Endometrial microvascular endothelial cells (primary cell): Measurements from ENCODE around the gene RNF227. TPM values are rescaled to one million over a fixed set of nuclear protein-coding genes. Genes with fewer than 3 reads are reported as not detected.

Experiments
- in situ Hi-C: cut with HindIII; loops from 2 replicates; pipeline ENCODE4 v1.10.0; 2017; ENCODE audit warnings: low sequenced_read_pairs, low pct_unique_long_range_greater_than_20kb; ENCODE audit errors: inconsistent ontology term
- total RNA-seq: library from RNA; depleted of rRNA; stranded (reverse); fragments of >200 nt; gene quantifications from one replicate; pipeline ENCODE4 v1.2.3, GENCODE V29; 2015; ENCODE audit errors: inconsistent ontology term

RNF227 gene
- total RNA-seq, 1 donor from 2014 or later, result not detected

DNA sequence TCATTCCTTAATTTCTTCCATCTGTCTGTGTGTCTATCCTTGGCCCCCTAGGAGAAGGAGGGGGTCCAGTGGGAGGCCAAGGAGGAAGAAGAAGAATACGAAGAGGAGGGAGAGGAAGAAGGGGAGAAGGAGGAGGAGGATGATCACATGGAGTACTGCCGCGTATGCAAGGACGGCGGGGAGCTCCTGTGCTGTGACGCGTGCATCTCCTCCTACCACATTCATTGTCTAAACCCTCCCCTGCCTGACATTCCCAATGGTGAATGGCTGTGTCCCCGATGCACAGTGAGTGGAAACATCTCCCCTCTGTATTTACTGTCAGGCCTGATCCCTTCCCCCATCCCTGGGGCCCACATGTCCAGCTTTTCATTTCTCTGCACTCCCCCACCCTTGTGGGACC, 21.2 kb downstream of the RNF227 start:
- in situ Hi-C loops, result no loop called here

- in situ Hi-C loops, result no loop called here
Observed at GRCh38 chr17:7894226-7894625, 21.9 kb downstream of the RNF227 start.

- in situ Hi-C loops, result no loop called here
Observed at GRCh38 chr17:7893187-7893880, 22.8 kb downstream of the RNF227 start.

- in situ Hi-C loops, result no loop called here
Observed at GRCh38 chr17:7889166-7889955, 26.7 kb downstream of the RNF227 start.

DNA sequence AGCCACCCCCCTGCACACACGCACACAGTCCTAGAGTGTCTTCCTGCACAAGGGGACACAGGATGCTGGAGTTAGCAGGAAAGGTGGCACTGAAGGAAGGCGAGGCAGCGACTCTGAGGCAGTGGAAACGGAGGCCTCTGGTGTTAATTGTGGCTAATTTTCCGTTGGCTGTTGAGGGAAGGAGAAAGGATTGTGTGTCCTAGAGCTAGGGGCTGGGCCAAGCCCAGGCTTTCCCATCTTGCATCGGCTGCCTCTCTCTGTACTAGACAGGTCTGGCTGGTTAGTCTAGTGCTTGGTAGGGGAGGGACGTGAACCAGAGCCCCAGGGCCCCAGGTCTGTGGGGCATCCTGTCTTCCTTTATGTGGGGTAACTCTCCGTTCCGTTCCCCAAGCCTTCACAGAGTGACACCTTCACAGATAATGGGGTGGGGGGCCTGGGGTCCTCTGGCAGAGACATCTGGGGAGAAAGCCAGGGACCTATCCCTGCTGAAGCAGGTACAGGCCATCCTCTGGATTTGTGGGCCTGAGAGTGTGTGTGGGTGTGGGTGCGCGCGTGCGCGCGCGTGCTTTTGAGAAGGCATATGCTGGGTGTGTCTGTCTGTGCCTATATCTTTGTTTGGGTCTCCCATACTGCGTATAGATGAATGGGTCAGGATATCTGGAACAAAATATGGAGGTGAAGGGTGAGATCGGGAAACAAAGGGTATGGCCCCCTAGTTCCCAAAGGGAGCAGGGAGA, 27.7 kb downstream of the RNF227 start, which contains the start of gene CHD3:
Gene CHD3 (plus strand): TSS at position 606 of the 737 bp plus-strand sequence. CDS start 212 bp downstream, outside the sequence.
- in situ Hi-C loops, result no loop called here

- in situ Hi-C loops, result no loop called here
Observed at GRCh38 chr17:7887482-7888183, 28.5 kb downstream of the RNF227 start.

DNA sequence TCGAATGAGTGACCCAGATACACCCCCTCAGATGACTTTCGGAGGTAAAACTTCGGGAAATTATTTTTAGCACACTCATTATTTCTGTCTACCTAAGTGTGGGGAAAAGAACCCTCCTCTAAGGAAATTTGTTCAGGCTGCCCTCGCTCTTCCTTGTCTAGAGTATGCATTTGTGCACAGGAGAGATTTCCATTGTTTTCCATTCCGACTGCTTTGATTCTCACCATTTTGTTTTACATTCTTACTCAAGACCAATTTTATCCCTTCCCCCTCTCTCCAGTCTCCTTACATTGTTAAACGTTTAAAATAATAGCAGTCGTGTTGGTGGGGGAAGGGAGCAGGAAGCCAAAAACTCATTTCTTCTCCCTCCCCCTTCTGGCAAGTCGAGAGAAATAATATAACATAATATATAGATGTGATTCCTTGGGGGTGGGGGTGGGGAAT, 29.0 kb downstream of the RNF227 start:
- in situ Hi-C loops, result no loop called here

- in situ Hi-C loops, result no loop called here
Observed at GRCh38 chr17:7886227-7887037, 29.7 kb downstream of the RNF227 start.

DNA sequence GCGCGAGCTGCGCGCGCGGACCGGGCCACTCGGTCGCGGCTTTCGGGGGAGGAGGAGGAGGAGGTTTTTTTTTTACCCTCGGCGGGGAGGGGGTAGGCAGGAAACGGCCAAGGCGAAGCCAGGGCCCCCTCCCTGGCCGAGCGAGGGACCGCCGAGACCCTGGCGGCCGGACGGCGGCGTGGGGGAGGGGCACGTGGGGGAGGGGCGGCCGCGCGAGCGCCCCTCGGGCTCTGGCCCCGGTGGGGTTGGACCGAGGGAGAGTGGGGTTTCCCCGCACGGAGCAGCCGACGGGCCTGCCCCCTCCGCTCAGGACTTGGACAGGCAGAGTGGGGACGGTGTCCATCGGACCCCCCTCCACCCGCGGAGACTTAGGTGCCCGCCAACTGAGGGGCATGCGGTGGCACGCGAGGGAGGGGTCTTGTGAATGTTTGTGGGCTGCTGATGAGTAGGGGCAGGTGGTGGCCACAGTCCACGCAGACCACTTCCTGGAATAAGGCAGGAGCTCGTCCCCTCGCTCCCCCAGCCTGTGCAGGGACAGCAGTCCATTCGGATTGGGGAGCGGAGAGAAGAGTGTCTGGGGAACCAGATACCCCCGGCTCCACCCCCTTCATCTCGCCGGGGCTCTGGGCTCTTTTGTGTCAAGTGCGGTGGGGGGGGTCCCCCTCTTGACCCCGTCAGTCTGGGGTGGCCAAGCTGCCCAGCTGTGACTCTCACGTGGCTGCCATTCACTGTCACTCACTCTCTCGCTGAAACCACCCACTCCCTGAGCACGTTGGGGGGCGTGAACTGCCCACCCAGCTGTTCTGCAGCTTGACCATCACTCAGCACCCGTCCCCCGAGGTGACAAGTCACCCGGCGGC, 30.5 kb downstream of the RNF227 start:
- in situ Hi-C loops, result no loop called here

GRCh38 chr17:7884581-7885366, 31.3 kb downstream of the RNF227 start:
- in situ Hi-C loops, result no loop called here

DNA sequence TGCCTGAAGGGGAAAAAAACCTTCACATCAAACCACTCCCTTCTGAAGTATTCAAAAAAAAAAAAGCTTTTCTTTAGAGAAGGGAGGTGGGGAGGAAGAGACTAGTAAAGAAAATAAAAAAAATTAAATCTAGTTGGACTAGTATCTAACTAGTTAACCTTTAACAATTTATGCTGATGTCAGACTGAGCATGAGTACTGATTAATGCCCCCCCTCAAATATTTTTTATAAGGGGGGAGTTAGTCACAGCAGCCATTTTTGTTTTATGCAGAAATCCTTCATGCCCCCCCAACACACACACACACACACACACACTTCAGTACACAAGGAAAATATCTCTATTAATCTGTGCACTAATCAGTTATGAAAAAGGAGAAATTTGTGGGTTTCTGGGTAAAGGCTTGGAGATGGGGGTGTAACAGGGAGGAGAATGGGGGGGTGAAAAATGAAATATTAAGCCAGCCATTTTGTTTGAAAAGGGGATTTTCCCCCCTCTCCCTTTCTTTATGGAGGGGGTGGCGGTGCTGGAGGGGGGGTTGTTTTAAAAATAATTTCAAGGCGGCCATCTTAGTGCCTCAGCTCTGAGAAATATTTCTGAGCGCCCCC, 32.2 kb downstream of the RNF227 start:
- in situ Hi-C loops, result no loop called here

- in situ Hi-C loops, result no loop called here
Observed at GRCh38 chr17:7882629-7883028, 33.5 kb downstream of the RNF227 start.

GRCh38 chr17:7882068-7882467, 34.0 kb downstream of the RNF227 start:
- in situ Hi-C loops, result no loop called here

GRCh38 chr17:7881276-7882054, 34.6 kb downstream of the RNF227 start:
- in situ Hi-C loops, result no loop called here

GRCh38 chr17:7880076-7880868, 35.8 kb downstream of the RNF227 start:
- in situ Hi-C loops, result no loop called here
